Measurements from ENCODE around the gene KATNA1.

The KATNA1 gene

GRCh38 chr6:149608381-149608982 lies 40.0 kb downstream of the KATNA1 start:
- no peak for DNase-seq (ENCODE audit: low read depth)

DNA sequence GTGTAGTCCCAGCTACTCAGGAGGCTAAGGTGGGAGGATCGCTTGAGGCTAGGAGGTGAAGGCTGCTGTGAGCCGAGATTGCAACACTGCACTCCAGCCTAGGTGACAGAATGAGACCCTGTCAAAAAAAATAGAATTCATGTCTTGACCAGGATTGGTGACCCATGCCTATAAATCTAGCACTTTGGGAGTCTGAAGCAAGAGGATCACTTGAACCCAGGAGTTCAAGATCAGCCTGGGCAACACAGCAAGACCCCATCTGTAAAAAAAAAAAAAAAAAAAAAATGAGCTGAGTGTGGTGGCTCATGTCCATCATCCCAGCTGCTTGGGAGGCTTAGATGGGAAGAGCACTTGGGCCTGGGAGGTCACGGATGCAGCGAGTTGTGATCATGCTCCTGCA lies 48.0 kb downstream of the KATNA1 start:
- no peak for DNase-seq (ENCODE audit: low read depth)

DNA sequence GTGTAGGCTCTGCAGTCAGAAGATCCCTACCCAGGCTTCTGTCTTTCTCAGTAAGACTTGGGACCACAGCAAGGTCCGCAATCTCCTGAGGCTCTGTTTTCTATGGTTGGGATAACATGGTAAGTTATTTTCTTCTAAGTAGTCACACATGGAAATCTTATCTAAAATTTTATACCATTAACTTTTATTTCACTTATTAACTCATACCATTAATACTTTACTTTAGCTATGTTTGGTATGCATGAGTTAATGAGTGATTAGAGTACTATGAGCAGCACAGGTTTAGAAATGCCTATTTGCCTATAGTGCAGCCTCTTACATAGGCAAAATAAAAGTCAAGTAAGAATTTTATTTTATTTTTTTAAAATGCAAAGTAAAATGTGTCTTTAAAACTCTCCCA lies 55.1 kb downstream of the KATNA1 start:
- DNase-seq (ENCODE audit: low read depth) = no peak

GRCh38 chr6:149592983-149593382 lies 55.5 kb downstream of the KATNA1 start:
- DNase-seq (ENCODE audit: low read depth) = no peak

GRCh38 chr6:149586149-149586548 lies 62.4 kb downstream of the KATNA1 start:
- DNase-seq (ENCODE audit: low read depth) = no peak

- no peak for DNase-seq (ENCODE audit: low read depth)
Observed at GRCh38 chr6:149581349-149581748, 67.2 kb downstream of the KATNA1 start.

GRCh38 chr6:149580880-149581279 lies 67.6 kb downstream of the KATNA1 start:
- DNase-seq (ENCODE audit: low read depth) = no peak

GRCh38 chr6:149567945-149568585 lies 80.4 kb downstream of the KATNA1 start:
- DNase-seq (ENCODE audit: low read depth) = no peak

DNA sequence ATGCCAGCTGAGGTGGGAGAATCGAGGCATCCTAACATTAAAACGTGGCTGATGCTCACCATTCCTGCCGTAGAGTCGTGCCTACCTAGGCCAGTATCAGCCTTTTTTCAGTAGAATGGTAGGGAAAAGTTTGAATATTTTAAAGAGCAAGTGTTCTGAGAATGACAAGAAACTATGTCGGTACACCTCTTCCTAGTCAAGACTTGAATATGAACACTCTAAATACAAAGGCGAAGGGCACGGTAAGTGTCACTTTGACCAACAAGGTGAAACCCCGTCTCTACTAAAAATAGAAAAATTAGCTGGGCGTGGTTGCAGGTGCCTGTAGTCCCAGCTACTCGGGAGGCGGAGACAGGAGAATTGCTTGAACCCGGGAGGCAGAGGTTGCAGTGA lies 81.3 kb downstream of the KATNA1 start:
- no peak for DNase-seq (ENCODE audit: low read depth)

DNA sequence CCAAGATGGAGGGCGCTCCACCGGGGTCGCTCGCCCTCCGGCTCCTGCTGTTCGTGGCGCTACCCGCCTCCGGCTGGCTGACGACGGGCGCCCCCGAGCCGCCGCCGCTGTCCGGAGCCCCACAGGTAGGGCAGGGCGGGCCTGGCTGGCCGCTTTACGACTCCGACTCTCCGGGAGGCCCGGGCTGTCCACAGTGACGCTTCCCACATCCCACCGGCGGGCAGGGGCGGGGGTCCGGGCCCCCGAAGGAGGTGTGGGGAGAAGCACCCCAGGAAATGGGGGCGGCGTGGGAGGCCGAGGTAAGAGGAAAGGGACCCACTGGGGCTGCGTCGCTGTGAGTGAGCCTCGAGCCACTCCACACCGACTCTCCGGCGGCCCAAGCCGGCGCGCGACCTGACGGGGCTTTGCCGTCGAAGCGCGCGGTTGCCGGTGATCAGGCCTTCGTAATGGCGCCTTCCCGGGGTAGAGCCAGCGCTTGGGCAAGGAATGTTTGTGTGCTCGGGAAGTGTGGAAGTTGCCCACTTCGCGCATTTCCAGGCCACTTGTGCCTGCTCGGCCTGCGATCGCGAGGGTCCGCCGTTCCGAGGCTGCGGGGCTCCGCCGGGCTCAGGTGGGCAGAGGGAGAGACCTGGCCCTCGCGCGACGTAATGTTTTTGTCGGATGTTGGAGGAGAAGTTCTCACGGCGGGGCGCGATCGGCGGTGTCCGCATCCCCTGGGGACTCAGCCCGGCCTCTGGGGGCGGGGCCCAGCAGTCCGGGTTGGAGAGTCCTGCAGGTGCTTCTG lies 81.9 kb downstream of the KATNA1 start:
- DNase-seq (ENCODE audit: low read depth) = peak; percentile 28

DNA sequence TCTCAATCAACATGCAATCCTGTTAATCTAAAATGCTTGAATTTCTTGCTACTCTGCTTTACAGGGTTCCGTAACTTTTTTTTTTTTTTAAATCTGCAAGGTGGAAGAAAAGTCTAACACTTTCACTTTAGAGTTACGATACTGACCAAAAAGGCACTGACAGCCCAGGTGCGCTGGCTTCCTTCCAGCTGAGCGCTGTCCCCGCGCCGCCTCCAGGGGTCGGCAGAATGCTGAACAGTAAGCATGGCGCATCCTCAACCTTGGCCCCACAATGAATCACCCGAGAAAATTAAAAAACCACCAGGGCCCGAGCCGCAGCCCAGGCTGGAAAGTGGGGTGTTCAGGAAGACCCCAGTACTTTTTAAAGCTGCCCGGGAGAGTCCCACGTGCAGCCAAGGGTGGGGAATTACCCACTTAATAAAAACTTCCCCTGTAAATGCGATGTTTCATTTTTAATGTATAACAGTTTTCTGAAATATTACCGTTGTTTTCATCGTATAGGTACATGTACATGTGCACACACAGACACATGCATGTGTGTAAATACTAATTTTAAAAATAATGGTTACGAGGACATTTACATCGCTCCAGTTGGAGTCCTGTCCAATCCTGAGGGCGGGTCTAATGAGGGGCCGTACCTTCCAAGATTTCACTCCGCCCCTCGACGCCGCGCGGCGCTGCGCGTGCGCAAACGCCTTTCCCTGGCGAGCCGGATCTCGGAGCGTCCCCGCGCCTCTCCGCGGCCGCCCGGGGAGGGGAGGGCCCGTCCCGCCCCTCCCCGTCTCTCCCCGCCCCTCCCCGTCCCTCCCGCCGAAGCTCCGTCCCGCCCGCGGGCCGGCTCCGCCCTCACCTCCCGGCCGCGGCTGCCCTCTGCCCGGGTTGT lies 82.7 kb downstream of the KATNA1 start, which contains the start of gene GINM1:
Gene GINM1, plus strand, starts transcription at position 849 of the 883 bp plus-strand sequence. CDS start 40 bp downstream, outside the sequence.
- peak; percentile 95 for DNase-seq (ENCODE audit: low read depth)

DNA sequence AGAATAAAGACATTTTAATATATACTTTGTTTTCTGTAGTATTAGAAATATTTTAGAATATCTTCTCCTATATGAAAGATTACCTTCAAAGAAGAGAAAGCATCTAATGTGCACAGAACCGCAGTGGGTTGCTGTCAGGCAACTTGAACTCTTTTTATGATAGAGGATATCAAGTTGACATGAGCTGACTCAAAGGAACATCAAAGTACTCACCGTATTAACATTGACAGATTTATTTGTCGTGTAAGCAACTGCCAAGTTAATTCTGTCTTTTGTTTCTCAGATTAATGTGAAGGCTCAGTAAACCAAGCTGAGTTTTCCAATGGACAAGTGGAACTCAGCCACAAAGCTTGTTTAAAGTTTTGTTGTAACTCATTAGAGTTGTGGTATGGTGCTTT lies 84.6 kb downstream of the KATNA1 start:
- DNase-seq (ENCODE audit: low read depth) = no peak

DNA sequence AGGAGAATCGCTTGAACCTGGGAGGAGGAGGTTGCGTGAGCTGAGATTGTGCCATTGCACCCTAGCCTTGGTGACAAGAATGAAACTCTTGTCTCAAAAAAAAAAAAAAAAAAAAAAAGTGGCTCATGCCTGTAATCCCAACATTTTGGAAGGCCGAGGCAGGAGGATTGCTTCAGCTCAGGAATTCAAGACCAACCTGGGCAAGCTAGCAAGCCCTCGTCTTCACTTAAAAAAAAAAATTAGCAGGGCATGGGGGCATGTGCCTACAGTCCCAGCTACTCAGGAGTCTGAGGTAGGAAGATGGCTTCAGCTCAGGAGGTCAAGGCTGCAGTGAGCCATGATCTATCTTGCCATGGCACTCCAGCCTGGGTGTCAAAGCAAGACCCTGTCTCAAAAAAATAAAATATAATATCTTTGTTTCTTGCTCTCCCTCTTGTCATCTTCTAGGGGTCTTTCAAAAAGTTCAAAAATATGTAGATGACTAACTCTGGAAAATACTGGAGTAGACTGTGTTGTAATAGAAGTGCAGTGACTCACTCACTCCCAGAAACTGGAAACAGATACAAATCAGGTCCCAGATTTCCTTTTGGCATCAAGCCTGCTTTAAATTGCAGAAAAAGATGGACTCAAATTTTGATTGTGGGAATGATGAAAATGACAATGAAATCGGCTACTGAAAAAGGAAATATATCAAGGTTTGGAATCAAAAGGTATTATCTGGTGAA lies 85.1 kb downstream of the KATNA1 start:
- no peak for DNase-seq (ENCODE audit: low read depth)

DNA sequence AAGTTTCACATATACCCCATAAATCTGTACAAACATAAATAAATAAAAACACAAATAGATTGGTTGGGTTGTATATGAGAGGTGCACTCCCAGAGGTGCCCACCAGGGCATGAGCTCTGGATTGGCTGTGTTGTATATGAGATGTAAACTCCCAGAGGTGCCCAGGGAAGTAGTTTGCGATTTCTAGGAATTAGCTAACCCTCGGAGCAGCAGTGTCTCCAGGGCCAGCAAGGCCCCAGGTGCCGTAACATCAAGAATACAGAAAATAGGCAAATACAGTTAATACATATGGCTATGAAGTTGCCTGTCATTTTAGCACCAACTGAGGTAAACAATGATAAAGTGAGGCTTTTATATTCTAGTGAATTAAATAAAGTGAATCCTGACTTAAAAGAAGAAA lies 87.8 kb downstream of the KATNA1 start:
- no peak for DNase-seq (ENCODE audit: low read depth)

- DNase-seq (ENCODE audit: low read depth) = no peak
Observed at GRCh38 chr6:149559389-149559788, 89.1 kb downstream of the KATNA1 start.

DNA sequence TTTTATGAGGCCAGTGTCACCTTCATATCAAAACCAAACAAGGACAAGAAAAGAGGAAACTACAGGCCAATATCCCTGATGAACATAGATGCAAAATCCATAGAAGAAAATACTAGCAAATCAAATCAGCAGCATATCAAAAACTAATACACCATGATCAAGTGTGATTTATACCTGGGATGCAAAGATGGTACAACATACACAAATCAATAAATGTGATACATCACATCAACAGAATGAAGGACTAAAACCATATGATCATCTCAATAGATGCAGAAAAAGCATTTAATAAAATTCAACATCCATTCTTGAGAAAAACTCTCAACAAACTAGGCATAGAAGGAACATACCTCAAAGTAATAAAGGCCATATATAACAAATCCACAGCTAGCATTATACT lies 90.5 kb downstream of the KATNA1 start:
- no peak for DNase-seq (ENCODE audit: low read depth)

DNA sequence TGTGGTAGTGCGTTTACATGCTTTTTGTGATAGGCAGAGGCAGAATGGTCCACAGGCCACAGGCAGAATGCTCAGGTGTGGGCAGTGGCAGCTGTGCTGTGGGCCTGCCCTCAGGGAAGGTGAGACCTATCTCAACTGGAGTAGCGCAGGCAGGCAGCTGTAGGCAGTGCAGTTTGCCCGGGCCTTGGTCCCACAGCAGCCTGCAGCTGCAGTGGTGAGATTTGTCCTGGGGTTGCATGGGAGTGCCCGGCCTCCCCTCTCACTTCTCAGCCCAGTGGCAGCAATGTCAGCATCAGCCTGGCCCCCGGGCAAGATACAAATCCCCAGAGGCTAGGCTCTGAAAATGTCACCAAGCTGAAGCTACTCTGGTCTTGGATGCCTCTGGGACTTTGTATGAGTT lies 96.6 kb downstream of the KATNA1 start:
- no peak for DNase-seq (ENCODE audit: low read depth)

DNA sequence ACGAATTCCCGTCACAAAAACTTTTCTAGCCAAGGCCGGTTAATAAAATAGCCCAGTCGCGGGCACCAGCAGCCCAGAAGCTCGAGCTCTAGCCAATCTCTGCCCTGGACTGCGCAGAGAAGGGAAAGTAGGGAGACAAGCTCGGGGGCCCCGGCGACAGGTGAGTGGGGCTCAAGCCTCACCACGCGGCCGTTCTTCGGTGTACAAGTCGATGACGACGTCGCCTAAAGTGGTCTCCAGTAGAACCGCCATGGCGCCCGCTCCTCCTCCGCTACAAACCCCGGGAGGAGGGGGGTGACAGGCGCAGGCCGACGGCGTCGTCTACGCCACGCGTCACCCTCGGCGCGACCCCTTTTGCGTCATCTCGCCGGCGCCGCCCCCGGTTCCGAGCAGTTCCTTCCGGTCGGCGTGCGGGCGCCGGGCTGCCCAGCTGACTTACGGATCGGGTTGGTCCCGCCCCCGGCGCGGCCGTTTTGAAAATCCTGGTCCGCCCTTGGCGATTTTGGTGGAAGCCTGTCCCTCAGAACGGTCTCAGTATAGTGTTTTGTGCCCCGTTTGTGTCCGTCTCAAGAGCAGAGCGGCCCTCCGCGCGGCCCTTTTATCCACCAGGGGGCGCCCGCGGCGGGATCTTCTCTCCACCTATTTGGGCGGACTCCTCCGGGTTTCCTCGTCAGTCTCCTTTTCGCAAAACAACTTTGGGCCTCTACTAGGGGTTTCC lies 102.6 kb downstream of the KATNA1 start, which contains the start of gene PPIL4:
Gene PPIL4, minus strand, starts transcription at position 290 of the 718 bp plus-strand sequence. Its CDS starts 38 bp downstream, at position 252.
- peak; percentile 95 for DNase-seq (ENCODE audit: low read depth)

DNA sequence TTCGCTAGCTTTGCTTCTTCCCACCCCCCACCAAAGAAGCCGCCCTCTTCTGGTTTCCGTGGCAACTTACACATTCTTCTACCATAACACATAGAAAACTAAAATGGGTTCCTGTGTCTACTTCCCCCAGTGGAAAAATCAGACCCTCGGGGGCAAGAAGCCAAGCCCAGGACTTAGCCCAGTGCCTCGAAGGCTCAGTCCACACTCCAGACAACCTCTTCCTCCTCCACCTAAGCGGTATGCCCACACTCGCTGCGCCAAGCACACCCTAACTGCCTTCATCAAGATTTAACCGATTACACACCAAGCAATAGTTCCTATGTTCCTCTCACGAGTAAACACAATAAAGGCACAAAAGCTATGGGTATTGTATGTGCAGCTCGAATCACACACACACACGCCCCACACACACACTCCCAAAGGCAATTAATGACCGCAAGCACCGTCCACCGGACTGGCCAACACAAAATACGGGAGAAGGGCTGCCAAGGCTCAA lies 103.2 kb downstream of the KATNA1 start:
- DNase-seq (ENCODE audit: low read depth) = peak; percentile 43

Data from activated T-cell treated with anti-CD3 and anti-CD28 coated beads for 24 hours (primary cell).